ENCODE results near the gene KRTAP10-2. TPM values are rescaled to one million over a fixed set of nuclear protein-coding genes. Genes with fewer than 3 reads are reported as not detected.

The KRTAP10-2 gene
- total RNA-seq, 1 donor from 2014 or later, result not detected

GRCh38 chr21:44568261-44568660 is 17.0 kb upstream of the KRTAP10-2 start:
- Mint-ChIP-seq H3K4me3 (ENCODE audit: unreplicated experiment) (no peak overlapping the region), H3K9me3 (ENCODE audit: unreplicated experiment) (peaks cover 10% of the 10 kb centered on the region), H3K27me3 (ENCODE audit: unreplicated experiment) (peaks cover 28% of the 10 kb centered on the region), H3K36me3 (ENCODE audit: unreplicated experiment) (no peaks in the 10 kb centered on the region), H3K4me1 (ENCODE audit: unreplicated experiment) (no peaks in the 10 kb centered on the region), H3K27ac (ENCODE audit: unreplicated experiment) (no peak overlapping the region)
- DNase-seq (ENCODE audit: extremely low spot score, unreplicated experiment), result no peak
- TF ChIP-seq CTCF (IDR thresholded peaks at IDR 0.05), result no peak

GRCh38 chr21:44567481-44568171 is 16.3 kb upstream of the KRTAP10-2 start:
- Mint-ChIP-seq H3K27ac (ENCODE audit: unreplicated experiment) (no peak overlapping the region), H3K9me3 (ENCODE audit: unreplicated experiment) (peaks cover 10% of the 10 kb centered on the region), H3K4me1 (ENCODE audit: unreplicated experiment) (no peaks in the 10 kb centered on the region), H3K36me3 (ENCODE audit: unreplicated experiment) (no peaks in the 10 kb centered on the region), H3K4me3 (ENCODE audit: unreplicated experiment) (no peak overlapping the region), H3K27me3 (ENCODE audit: unreplicated experiment) (peaks cover 30% of the 10 kb centered on the region)
- DNase-seq (ENCODE audit: extremely low spot score, unreplicated experiment), result no peak
- TF ChIP-seq CTCF (IDR thresholded peaks at IDR 0.05), result no peak

- Mint-ChIP-seq H3K9me3 (ENCODE audit: unreplicated experiment) (peaks cover 11% of the 10 kb centered on the region), H3K4me3 (ENCODE audit: unreplicated experiment) (no peak overlapping the region), H3K4me1 (ENCODE audit: unreplicated experiment) (no peaks in the 10 kb centered on the region), H3K36me3 (ENCODE audit: unreplicated experiment) (no peaks in the 10 kb centered on the region), H3K27me3 (ENCODE audit: unreplicated experiment) (peaks cover 42% of the 10 kb centered on the region), H3K27ac (ENCODE audit: unreplicated experiment) (no peak overlapping the region)
- DNase-seq (ENCODE audit: extremely low spot score, unreplicated experiment), result no peak
- TF ChIP-seq CTCF (IDR thresholded peaks at IDR 0.05), result no peak
Measured at GRCh38 chr21:44566403-44566802, 15.1 kb upstream of the KRTAP10-2 start.

- Mint-ChIP-seq H3K27me3 (ENCODE audit: unreplicated experiment) (peaks cover 54% of the 10 kb centered on the region), H3K4me3 (ENCODE audit: unreplicated experiment) (no peak overlapping the region), H3K36me3 (ENCODE audit: unreplicated experiment) (no peaks in the 10 kb centered on the region), H3K27ac (ENCODE audit: unreplicated experiment) (no peak overlapping the region), H3K9me3 (ENCODE audit: unreplicated experiment) (peaks cover 8% of the 10 kb centered on the region), H3K4me1 (ENCODE audit: unreplicated experiment) (no peaks in the 10 kb centered on the region)
- no peak for TF ChIP-seq CTCF (IDR thresholded peaks at IDR 0.05)
- no peak for DNase-seq (ENCODE audit: extremely low spot score, unreplicated experiment)
Measured at GRCh38 chr21:44564886-44565598, 13.7 kb upstream of the KRTAP10-2 start.

GRCh38 chr21:44564099-44564498 is 12.8 kb upstream of the KRTAP10-2 start:
- Mint-ChIP-seq H3K4me3 (ENCODE audit: unreplicated experiment) (no peak overlapping the region), H3K9me3 (ENCODE audit: unreplicated experiment) (peaks cover 8% of the 10 kb centered on the region), H3K27me3 (ENCODE audit: unreplicated experiment) (peaks cover 61% of the 10 kb centered on the region), H3K36me3 (ENCODE audit: unreplicated experiment) (no peaks in the 10 kb centered on the region), H3K4me1 (ENCODE audit: unreplicated experiment) (no peaks in the 10 kb centered on the region), H3K27ac (ENCODE audit: unreplicated experiment) (no peak overlapping the region)
- DNase-seq (ENCODE audit: extremely low spot score, unreplicated experiment), result no peak
- no peak for TF ChIP-seq CTCF (IDR thresholded peaks at IDR 0.05)
